Heart right ventricle (tissue), 16 donors: ENCODE data around the gene E2F6. TPM values are rescaled to one million over a fixed set of nuclear protein-coding genes. Genes with fewer than 3 reads are reported as not detected.
A peak's percentile ranks its signal among the peaks of the same experiment; 100 is the strongest.

Experiments
- ATAC-seq, 8 donors: fragments of 200-7000 bp; cut with Tn5 transposase; one replicate each; pipeline ENCODE4 v1.9.1; 2020; ENCODE audit warnings: mild to moderate bottlenecking in 8 of 8, moderate library complexity in 8 of 8, moderate number of reproducible peaks in 1 of 8
- DNase-seq, 2 donors: peaks; one replicate each; pipeline ENCODE4 v3.0.0-alpha.2; 2020
- H3K27ac ChIP-seq, 10 donors: fragments of 200-600 bp; sonication (generic) in 2 of 10; one replicate each; pipeline versions ENCODE4 v1.5.0 to v1.8.0; 2020 to 2022; ENCODE audit warnings: mild to moderate bottlenecking in 3 of 10
- H3K27me3 ChIP-seq, 7 donors: fragments of 200-600 bp; one replicate each; pipeline ENCODE4 v1.8.0; 2021 to 2022; ENCODE audit warnings: mild to moderate bottlenecking in 2 of 7
- H3K36me3 ChIP-seq, 9 donors: fragments of 200-600 bp; sonication (generic) in 1 of 9; one replicate each; pipeline versions ENCODE4 v1.5.0 to v1.8.0; 2020 to 2022; ENCODE audit warnings: mild to moderate bottlenecking in 2 of 9
- H3K4me1 ChIP-seq, 9 donors: fragments of 200-600 bp; sonication (generic) in 1 of 9; one replicate each; pipeline versions ENCODE4 v1.5.0 to v1.8.0; 2020 to 2022; ENCODE audit warnings: mild to moderate bottlenecking in 4 of 9
- H3K4me3 ChIP-seq, 10 donors: fragments of 200-600 bp; sonication (generic) in 2 of 10; one replicate each; pipeline versions ENCODE4 v1.5.0 to v1.8.0; 2020 to 2022; ENCODE audit warnings: mild to moderate bottlenecking in 7 of 10, moderate library complexity in 2 of 10
- H3K9me3 ChIP-seq, 11 donors: fragments of 200-600 bp in 10 of 11; sonication (generic) in 2 of 11; one replicate each; pipeline versions ENCODE4 v1.5.0 to v1.8.0; 2013 to 2022; ENCODE audit warnings: mild to moderate bottlenecking in 2 of 11, control low read depth in 1 of 11, moderate library complexity in 1 of 11
- WGBS, 2 donors: extraction: QIAGEN DNeasy Blood & Tissue Kit; methylation state at CpG; one replicate each; pipeline ENCODE4 v1.1.7; 2013; ENCODE audit warnings: inconsistent platforms in 1 of 2; 5-methylcytosine and 5-hydroxymethylcytosine counted together
- intact Hi-C, 10 donors: fragments of 100-400 bp; cut with DNase I; formaldehyde crosslinking; loops; one replicate each; pipeline versions ENCODE4 v1.11.1 to v1.14.2; 2022
- polyA plus RNA-seq, 2 donors: library from polyadenylated mRNA; stranded (reverse); fragments of 200-250 nt; gene quantifications; one replicate each; pipeline ENCODE4 v1.2.3, GENCODE V29; 2013
- total RNA-seq, 10 donors: library from RNA; stranded (reverse); fragmentation: NEBNext Ultra II Directional in 3 of 10; extraction: Animal tissue kit (Norgen Biotek cat#: 25700) in 3 of 10; gene quantifications; one replicate each; pipeline versions ENCODE4 v1.2.1 to v1.2.4, GENCODE V29; 2021 to 2023
- TF ChIP-seq, protein P1 (sequence below), 9 donors: fragments of 200-600 bp; sonication (generic) in 2 of 9; IDR thresholded peaks; one replicate each; pipeline versions ENCODE4 v1.5.0 to v1.8.0; 2021 to 2022; ENCODE audit warnings: antibody characterized with exemption in 9 of 9, mild to moderate bottlenecking in 5 of 9, moderate library complexity in 1 of 9
- donor health status: Arrhythmogenic right ventricular cardiomyopathy.
- donor health status: ischemic (EF 13 %, LVEDD 7.1; RV severe dilation, severe dysfunction).
- donor health status: healthy with polysubstance abuse.
- donor health status: DM: no; HTN: yes; CAD: no.
- donor health status: DM: no; HTN: no; CAD: no.
- donor health status: ischemic (EF 25% LVEDD 6.9; RV normal size, moderate dysfunction).
- donor health status: ischemic (EF 25% LVEDD 5.7; RV mildly dilated, moderate dysfunction).
- donor health status: healthy.
- donor health status: DM: yes; HTN: yes; CAD: no.
- donor health status: Ischemic cardiomyopathy.
- donor health status: ischemic (EF 35%, LVEDD 5.7; RV mildly dilated, moderate dysfunction).
- donor health status: nonischemic (EF 11% LVEDD 7.7; RV severe dilation, severe dysfunction).
- donor health status: DM: yes; HTN: yes; CAD: no.
- donor health status: PGD.
- donor health status: ischemic (EF 29% LVEDD 5.4; RV normal size, mild dysfunction).
- donor health status: nonischemic (EF 23%, LVEDD 6.1; RV moderate dilation, normal function).

The E2F6 gene
- total and polyA plus RNA-seq, 12 donors, result 8.1 to 18.6 (median 13.6) TPM

DNA sequence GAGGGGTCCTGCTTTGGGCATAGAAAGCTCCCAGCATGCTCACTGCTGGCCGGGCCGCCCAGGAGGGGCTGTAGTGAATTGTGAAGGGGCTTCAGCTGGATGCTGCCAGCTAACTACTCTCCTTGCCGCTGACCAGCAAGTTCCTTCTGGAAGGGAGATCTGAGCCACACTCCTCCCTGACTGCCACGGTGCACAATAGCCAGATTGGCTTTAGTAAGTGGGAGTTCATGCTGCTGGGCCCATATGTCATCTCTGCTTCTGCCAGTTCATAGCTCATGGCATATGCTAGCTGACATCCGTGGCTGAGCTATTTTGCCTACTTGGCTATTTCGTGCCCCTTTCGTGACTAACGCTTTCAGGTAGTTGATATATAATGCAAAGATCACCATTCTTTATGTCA is 69.9 kb downstream of the E2F6 start:
- Histone ChIP-seq H3K4me1 (peaks cover 4 to 65% (median 30%) of the 10 kb centered on the region in 9 donors), H3K4me3 (no peak overlapping the region), H3K9me3 (no peaks in the 10 kb centered on the region), H3K27me3 (no peaks in the 10 kb centered on the region), H3K27ac (peak overlapping the region in 1 of 10 donors; percentile 15), H3K36me3 (no peaks in the 10 kb centered on the region)
- intact Hi-C loops, result loop anchor here in 1 of 10 donors (5.0 kb wide), 1 partner anchor 54 kb away; the partner anchor contains the start of gene ROCK2
- TF ChIP-seq, protein P1, sequence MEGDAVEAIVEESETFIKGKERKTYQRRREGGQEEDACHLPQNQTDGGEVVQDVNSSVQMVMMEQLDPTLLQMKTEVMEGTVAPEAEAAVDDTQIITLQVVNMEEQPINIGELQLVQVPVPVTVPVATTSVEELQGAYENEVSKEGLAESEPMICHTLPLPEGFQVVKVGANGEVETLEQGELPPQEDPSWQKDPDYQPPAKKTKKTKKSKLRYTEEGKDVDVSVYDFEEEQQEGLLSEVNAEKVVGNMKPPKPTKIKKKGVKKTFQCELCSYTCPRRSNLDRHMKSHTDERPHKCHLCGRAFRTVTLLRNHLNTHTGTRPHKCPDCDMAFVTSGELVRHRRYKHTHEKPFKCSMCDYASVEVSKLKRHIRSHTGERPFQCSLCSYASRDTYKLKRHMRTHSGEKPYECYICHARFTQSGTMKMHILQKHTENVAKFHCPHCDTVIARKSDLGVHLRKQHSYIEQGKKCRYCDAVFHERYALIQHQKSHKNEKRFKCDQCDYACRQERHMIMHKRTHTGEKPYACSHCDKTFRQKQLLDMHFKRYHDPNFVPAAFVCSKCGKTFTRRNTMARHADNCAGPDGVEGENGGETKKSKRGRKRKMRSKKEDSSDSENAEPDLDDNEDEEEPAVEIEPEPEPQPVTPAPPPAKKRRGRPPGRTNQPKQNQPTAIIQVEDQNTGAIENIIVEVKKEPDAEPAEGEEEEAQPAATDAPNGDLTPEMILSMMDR (IDR thresholded peaks at IDR 0.05), result no peak
- ATAC-seq (no peak), DNase-seq (no peak)
- WGBS, 2 donors, result 84 to 91% methylated on average over 8 of the region's 8 CpGs

DNA sequence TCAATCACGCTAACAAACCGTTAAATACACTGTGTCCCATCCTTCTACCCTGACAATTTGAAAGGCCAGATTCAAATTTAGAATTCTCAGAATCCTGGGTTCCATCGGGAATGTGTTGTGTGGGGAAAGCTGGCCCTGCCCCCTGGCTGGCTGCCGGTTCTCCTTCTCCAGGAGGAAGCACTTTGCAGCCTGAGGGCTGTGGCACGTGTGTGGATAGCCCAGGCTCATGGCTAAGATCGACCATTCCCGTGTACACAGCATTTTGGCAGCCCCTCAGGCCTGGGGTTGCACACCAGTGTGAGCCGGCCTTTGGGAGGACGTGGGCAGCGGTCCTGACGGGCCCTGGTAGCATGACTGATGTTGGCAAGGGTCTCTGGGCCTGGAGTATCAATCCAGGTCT is 70.6 kb downstream of the E2F6 start:
- WGBS, 2 donors, result 47 to 49% methylated on average over 11 of the region's 11 CpGs
- TF ChIP-seq, protein P1 (IDR thresholded peaks at IDR 0.05), result peak in 1 of 9 donors; percentile 16
- ATAC-seq (peak in 1 of 8 donors; percentile 32), DNase-seq (peak in 1 of 2 donors; percentile 44)
- intact Hi-C loops, result loop anchor here in 1 of 10 donors (5.0 kb wide), 1 partner anchor 53 kb away; the partner anchor contains the start of gene ROCK2
- H3K4me3 ChIP-seq, result no peak overlapping the region
- peak overlapping the region in 1 of 10 donors; percentile 15 for H3K27ac ChIP-seq
- peaks cover 4 to 65% (median 30%) of the 10 kb centered on the region in 9 donors for H3K4me1 ChIP-seq
- H3K27me3 ChIP-seq, result no peaks in the 10 kb centered on the region
- no peaks in the 10 kb centered on the region for H3K9me3 ChIP-seq
- no peaks in the 10 kb centered on the region for H3K36me3 ChIP-seq

Other genes with a start within 250 kb of the E2F6 start
- 10 to 100 TPM; 29.7 to 51.8 (median 38.5) TPM for gene ROCK2, start 121.5 kb downstream of the E2F6 start, total RNA-seq
- 1 to 10 TPM; 6.9 to 8.6 TPM for gene ROCK2, start 121.5 kb downstream of the E2F6 start, polyA plus RNA-seq
- 10 to 100 TPM in 2 of 10 donors, 1 to 10 TPM in 8; 5.2 to 15.6 (median 8.0) TPM for gene GREB1, start 67.9 kb upstream of the E2F6 start, total RNA-seq
- 1 to 10 TPM; 1.2 to 6.0 TPM for gene GREB1, start 67.9 kb upstream of the E2F6 start, polyA plus RNA-seq
- gene NTSR2, start 204.0 kb upstream of the E2F6 start, total RNA-seq, result under 1 TPM in 1 of 10 donors, not detected in 9; 0.15 TPM
- under 1 TPM in 1 of 2 donors, not detected in 1; 0.10 TPM for gene NTSR2, start 204.0 kb upstream of the E2F6 start, polyA plus RNA-seq